ENCODE results near the gene RAB40B.

RAB40B gene

GRCh38 chr17:82614095-82614631 lies 84.3 kb downstream of the RAB40B start:
- Histone ChIP-seq H3K27me3 (ENCODE audit: low read depth, low read length) (no peaks in the 10 kb centered on the region), H3K36me3 (replicated peaks; ENCODE audit: low read depth, low read length) (peaks cover 19% of the 10 kb centered on the region), H2AFZ (ENCODE audit: low read depth, low read length) (no peak overlapping the region), H3K27ac (ENCODE audit: low read length) (no peak overlapping the region), H3K9ac (ENCODE audit: low read length) (no peak overlapping the region), H3K4me1 (ENCODE audit: low read length) (no peaks in the 10 kb centered on the region), H3K4me3 (ENCODE audit: low read length) (no peak overlapping the region), H4K20me1 (ENCODE audit: insufficient read depth, low read length) (no peaks in the 10 kb centered on the region), H3K4me2 (ENCODE audit: low read length) (no peak overlapping the region), H3K79me2 (ENCODE audit: low read length) (no peaks in the 10 kb centered on the region), H3K9me3 (ENCODE audit: insufficient read depth, low read length) (no peaks in the 10 kb centered on the region)
- no peak for TF ChIP-seq EZH2phosphoT487 (IDR thresholded peaks at IDR 0.05; ENCODE audit: low read depth)
- no peak for TF ChIP-seq CTCF (IDR thresholded peaks at IDR 0.05; ENCODE audit: low read depth, low read length)

DNA sequence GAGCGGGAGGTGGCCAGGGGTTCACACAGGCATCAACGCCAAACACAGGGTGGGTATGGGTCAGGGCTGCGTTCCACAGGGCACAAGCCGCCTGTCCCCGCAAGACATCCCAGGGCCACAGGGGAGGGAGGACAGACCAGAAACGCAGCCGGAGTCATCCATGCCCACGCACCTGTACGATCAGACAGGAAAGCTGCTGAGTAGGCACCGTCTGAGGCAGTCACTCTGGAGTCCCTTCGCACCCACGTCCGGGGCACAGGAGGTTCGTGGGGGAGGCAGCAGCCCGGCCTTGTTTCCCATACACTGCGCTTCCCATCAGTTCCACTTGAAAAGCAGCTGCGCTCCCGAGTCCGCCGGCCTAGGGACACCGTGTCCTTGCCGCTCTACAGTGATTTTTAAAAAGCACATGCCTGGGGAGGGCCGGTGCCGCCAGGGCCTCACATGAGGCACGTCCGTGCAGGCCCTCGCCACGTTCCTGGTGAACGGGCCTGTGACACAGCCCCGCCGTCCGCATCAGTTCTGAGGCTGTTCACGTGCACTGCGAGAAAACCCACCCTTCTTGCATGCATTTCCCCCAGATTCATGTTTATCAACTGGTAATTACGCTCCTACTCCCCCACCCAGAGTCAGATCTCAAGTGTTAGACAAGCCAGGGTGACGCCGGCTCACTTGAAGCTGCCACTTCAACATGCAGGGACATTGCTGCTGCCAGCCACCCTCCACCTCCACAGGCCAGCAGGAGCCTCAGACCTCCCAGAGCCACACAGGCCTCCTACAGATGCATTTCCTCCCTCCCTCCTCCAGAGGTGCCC lies 85.0 kb downstream of the RAB40B start:
- TF ChIP-seq CTCF (IDR thresholded peaks at IDR 0.05; ENCODE audit: low read depth, low read length) (no peak), EZH2phosphoT487 (IDR thresholded peaks at IDR 0.05; ENCODE audit: low read depth) (no peak)
- no peak overlapping the region for H3K9ac ChIP-seq (ENCODE audit: low read length)
- no peak overlapping the region for H3K27ac ChIP-seq (ENCODE audit: low read length)
- no peak overlapping the region for H3K4me2 ChIP-seq (ENCODE audit: low read length)
- H3K27me3 ChIP-seq (ENCODE audit: low read depth, low read length), result no peaks in the 10 kb centered on the region
- no peaks in the 10 kb centered on the region for H3K4me1 ChIP-seq (ENCODE audit: low read length)
- H3K36me3 ChIP-seq (replicated peaks; ENCODE audit: low read depth, low read length), result peaks cover 15% of the 10 kb centered on the region
- no peaks in the 10 kb centered on the region for H3K9me3 ChIP-seq (ENCODE audit: insufficient read depth, low read length)
- H3K4me3 ChIP-seq (ENCODE audit: low read length), result no peak overlapping the region
- H2AFZ ChIP-seq (ENCODE audit: low read depth, low read length), result no peak overlapping the region
- H4K20me1 ChIP-seq (ENCODE audit: insufficient read depth, low read length), result no peaks in the 10 kb centered on the region
- no peaks in the 10 kb centered on the region for H3K79me2 ChIP-seq (ENCODE audit: low read length)

DNA sequence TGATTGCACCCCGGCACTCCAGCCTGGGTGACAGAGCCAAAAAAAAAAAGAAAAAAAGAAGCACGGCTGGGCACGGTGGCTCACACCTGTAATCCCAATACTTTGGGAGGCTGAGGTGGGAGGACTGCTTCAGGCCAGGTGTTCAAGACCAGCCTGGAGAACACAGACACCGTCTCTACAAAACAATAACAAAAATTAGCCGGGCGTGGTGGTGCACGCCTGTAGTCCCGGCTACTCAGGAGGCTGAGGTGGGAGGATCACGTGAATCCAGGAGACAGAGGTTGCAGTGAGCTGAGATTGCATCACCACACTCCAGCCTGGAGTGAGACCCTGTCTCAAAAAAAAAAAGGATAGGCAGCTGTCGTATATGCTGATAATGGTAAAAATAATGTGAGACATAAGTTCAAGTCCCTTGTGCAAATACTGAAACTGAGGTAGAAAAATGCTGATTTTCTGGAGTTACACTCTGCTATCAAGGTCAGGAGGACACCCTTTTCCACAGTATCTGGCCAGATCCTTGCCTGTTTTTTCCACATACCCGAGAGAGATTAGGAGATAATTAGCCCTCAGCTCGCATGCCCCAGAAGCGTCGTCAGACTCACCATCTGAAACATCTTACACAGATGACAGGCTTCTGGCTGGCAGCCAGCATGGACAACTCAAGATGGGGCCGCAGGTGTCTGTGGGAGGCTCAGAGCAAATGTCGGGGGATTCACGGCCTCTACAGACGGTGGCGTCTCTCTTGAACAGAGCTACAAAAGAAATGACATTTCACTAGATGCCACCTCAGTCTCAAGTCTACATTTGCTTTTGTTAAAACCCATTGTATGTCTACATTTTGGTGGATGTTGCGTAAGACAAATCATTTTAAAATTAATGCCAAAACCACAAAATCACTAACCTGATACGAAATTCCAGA lies 87.1 kb downstream of the RAB40B start:
- Histone ChIP-seq H3K79me2 (ENCODE audit: low read length) (no peaks in the 10 kb centered on the region), H4K20me1 (ENCODE audit: insufficient read depth, low read length) (no peaks in the 10 kb centered on the region), H2AFZ (ENCODE audit: low read depth, low read length) (no peak overlapping the region), H3K4me2 (ENCODE audit: low read length) (no peak overlapping the region), H3K4me3 (ENCODE audit: low read length) (no peak overlapping the region), H3K27ac (ENCODE audit: low read length) (no peak overlapping the region), H3K9ac (ENCODE audit: low read length) (no peak overlapping the region), H3K36me3 (replicated peaks; ENCODE audit: low read depth, low read length) (peaks cover 16% of the 10 kb centered on the region), H3K4me1 (ENCODE audit: low read length) (no peaks in the 10 kb centered on the region), H3K27me3 (ENCODE audit: low read depth, low read length) (no peaks in the 10 kb centered on the region), H3K9me3 (ENCODE audit: insufficient read depth, low read length) (no peaks in the 10 kb centered on the region)
- TF ChIP-seq EZH2phosphoT487 (IDR thresholded peaks at IDR 0.05; ENCODE audit: low read depth) (no peak), CTCF (IDR thresholded peaks at IDR 0.05; ENCODE audit: low read depth, low read length) (no peak)

DNA sequence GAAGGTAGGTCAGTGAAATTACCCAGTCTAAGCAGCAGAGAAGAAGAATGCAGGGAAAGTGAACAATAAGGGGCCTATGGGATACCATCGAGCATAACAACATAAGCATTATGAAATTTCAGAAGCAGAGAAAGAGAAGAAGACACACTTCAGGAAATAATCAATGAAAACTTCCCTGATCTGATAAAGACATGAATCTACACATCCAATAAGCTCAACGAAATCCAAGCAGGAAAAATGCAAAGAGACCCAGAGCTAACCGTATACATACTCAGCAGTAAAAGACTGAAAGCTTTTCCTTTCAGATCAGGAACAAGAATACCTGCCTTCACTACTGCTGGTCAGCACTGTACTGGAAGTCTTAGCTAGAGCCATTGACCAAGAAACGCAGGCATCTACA lies 88.8 kb downstream of the RAB40B start:
- no peak overlapping the region for H3K9ac ChIP-seq (ENCODE audit: low read length)
- no peaks in the 10 kb centered on the region for H3K79me2 ChIP-seq (ENCODE audit: low read length)
- H3K4me1 ChIP-seq (ENCODE audit: low read length), result peaks cover 5% of the 10 kb centered on the region; the same call in 1 of the 2 replicates
- peaks cover 23% of the 10 kb centered on the region for H3K36me3 ChIP-seq (replicated peaks; ENCODE audit: low read depth, low read length)
- H3K27ac ChIP-seq (ENCODE audit: low read length), result no peak overlapping the region
- H4K20me1 ChIP-seq (ENCODE audit: insufficient read depth, low read length), result 0 out of 2 replicates have a peak, but pooled peaks cover 3% of the 10 kb centered on the region
- no peaks in the 10 kb centered on the region for H3K9me3 ChIP-seq (ENCODE audit: insufficient read depth, low read length)
- no peak overlapping the region for H2AFZ ChIP-seq (ENCODE audit: low read depth, low read length)
- no peaks in the 10 kb centered on the region for H3K27me3 ChIP-seq (ENCODE audit: low read depth, low read length)
- TF ChIP-seq CTCF (IDR thresholded peaks at IDR 0.05; ENCODE audit: low read depth, low read length), result no peak
- TF ChIP-seq EZH2phosphoT487 (IDR thresholded peaks at IDR 0.05; ENCODE audit: low read depth), result no peak
- H3K4me3 ChIP-seq (ENCODE audit: low read length), result no peak overlapping the region
- no peak overlapping the region for H3K4me2 ChIP-seq (ENCODE audit: low read length)
